DMS153 (cell line): ENCODE data around the gene CD47.

ENCODE experiments used
- DNase-seq: peaks from one replicate; lab custom pipeline; 2025; lab: John Stamatoyannopoulos, UW

The CD47 gene

DNA sequence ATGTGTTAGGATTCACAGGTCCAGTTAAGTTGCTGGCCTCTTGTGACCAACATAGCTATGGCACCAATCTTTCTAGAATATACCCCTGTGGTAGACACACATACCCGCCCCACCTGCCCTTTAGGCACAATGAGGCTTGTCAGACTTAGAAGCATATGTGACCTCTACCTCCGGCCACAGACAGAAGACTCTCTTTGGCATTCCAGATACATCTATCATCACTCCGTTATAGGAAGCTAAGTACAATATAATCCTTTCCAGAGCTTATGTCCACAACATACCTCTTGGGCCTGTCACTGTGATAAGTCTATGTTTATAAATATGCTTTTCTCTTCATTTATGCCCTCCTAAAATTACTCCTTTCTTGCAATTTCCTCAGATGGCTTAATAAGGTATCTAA, 39.8 kb downstream of the CD47 start:
- no peak for DNase-seq

DNA sequence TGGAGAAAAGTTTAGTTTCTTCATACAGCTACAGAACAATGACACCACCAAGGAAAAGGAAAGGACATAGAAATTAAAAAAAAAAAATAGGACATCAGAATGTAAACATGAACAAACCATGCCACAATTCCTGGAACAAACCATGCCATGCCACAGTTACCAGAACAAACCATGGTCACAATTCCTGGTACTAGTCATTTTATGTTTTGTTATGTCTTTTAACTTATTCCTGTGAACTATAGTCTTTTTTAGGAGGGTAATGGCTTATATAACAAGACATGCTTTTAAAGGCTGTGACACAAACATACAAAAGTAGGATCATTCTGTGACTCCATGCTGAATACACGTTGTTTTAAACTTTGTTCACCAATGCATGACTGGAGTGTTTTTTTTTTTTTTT, 42.8 kb downstream of the CD47 start:
- DNase-seq, result no peak

DNA sequence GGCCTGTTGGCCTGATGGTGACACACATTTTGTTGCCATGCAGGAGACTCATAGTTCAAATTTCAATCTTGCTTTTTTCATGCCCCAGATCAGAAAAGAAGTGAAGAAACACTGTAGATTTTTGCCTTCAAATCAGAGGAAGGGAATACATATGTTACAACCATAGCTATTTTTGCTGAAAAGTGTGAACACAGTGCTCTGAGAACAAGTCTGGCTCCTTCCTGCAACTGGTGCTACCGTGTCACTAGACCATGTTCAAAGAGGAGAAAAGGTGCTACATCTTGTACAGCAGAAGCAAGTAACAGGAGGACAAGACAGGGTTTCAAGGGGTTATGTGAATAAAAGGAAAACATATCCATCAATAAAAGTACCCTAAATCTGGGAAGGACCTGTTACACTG, 44.6 kb downstream of the CD47 start:
- DNase-seq, result no peak

DNA sequence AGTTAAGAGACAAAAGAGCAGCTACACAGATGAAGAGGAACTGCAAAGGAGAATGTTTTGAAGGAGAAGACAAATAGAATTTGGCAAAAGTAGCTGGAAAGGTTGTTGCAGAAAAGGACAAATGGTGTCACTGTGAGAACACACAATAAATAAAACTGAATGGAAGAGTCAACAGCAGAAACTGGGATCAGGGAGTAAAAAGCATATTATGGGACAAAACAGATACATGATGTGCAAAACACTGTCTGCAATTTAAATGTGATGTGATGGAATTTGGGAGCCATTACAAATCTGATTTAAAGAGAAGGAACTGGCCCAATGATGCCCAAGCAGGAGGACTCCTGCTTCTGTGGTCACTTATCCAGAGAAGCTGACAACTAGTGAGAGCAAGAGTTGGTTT, 46.1 kb downstream of the CD47 start:
- DNase-seq, result no peak

DNA sequence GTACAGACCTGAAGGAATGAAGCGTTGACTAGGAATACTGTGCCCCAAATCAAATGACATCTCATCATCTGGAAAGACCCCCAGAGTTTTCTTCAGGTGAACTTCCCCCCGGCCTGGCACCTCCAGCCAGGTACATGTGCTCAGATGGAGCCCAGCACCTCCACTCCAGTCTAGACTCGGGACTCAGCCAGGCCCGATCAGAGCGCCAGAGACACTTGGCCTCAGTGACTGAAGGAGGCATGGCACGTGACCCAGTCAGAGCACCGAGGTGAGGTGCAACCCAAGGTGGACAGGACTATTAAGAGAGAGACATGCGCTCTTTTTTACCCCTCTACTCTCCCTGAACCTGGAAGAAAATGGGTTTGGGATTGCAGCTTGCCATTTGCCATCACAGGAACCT, 48.5 kb downstream of the CD47 start:
- DNase-seq, result no peak

DNA sequence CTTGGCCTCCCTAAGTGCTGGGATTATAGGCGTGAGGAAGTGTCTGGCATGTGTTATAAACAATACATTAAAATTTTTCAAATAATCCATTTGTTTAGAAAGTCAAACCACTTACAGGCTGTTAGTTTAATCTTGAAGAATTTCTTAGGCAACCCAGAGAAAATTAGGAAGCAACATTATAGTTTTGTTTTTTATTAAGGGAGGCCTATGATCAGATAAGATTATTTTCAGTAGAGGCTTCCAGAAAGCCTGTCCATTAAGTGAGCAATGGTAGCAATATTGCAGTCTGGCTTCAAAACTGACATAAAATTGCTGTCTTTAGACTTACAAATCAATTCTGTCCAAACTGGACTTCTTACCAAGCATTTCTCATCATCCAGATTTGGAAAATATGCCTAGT, 49.6 kb downstream of the CD47 start:
- no peak for DNase-seq

DNA sequence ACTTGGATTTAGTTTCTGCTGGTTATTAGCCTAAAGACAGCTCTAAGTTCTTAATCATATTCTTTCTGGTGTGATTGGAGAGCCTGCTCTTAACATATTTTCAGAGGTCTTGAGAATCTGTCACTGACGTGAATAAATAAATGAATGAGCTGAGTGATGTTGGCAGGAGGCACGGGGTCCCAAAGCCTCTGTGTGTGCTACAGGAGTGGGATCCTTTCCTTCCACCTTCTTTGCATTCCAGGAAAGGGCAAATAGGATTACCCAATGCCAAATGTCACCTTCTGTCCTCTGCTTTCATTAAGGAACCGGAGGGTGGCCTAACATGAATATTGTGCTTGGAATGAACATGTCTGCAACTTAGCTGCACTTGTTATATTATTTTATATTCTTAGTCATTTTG, 53.1 kb downstream of the CD47 start:
- no peak for DNase-seq

DNA sequence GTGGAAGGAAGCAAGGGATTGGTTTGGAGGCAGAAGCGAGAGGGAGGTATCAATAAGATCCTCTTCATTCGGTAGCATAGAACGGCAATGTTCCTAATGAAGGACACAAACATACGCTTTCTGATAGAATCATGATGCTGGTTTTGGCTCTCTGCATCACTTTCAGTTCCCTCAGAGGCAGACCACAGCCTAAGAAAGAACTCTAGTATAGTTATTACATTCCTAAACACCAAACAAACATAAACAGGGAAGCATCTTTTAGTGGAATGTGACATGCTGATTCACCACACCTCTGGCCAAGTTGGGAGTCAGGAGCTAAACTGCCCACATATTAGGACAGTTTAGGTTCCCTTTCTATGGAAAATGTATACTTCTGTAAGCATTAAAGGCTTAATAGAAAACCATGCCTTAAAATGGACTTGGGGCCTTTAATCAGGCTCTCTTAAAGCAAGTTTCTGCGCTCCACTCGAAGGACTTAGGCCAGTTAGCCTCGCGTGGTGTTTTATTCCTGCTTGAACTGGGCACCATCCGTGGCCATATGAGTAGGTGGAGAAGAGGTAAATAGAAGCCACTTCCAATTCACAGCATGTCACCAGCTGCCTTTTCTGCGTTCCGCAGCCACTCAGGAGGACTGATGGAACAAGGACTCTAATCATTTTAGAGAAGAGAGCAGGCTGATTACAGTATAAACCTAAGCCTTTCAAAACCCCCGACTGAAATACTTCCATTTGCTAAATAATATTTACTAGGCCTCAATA, 53.7 kb downstream of the CD47 start:
- no peak for DNase-seq

DNA sequence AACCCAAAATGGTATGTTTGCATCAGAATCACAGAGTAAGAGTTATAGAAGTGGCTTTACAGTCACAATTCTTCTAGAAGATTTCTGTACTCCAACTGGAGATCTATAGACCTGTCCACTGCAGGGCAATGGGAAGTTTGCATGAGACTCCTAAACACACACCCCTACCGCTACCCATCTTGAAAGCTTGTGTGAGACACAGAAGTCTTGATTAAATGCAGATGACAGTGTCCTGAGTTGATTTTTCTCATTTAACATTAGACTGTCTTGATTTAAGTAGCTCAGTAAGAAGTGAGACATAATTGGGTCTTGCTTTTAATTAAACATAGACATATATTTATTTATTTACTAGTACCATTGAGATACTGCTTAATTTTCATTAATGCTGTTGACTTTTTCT, 54.4 kb downstream of the CD47 start:
- DNase-seq, result no peak

DNA sequence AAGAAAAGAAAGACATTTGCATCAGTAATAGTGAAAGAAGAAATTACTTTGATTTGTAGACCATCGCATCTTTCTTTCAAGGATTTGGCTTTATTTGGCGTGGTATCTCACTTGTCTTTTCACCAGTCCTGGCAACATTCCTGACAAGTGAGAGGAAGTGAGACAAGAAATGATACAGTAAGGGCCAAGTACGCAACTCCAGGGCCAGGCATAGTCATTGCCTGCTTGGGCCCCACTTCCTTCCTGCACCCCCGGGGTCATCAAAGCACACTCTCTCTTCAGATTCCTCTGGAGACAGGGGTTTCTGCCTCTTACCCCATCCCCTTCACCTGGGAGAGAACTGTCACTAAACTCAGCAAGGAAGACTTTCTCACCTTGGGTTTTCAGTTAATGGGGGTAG, 55.1 kb downstream of the CD47 start:
- DNase-seq, result no peak

DNA sequence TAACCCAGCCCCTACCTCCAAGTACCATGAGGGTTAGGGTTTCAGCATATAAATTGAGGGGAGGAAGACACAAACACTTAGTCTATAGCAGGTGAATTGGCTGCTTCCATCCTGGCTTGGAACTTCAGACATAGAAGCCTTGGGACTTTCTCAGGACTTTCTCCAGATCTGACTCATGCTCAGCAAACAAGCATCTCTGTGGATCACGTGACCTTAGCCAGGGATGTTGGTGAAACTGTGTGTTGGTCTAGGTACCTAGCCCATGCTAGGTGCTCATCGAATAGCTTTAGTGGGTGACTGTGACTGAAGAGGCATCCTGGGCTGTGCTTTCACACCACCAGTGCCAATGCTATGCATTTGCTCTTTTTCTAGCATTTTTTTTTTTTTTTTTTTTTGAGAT, 58.9 kb downstream of the CD47 start:
- no peak for DNase-seq

DNA sequence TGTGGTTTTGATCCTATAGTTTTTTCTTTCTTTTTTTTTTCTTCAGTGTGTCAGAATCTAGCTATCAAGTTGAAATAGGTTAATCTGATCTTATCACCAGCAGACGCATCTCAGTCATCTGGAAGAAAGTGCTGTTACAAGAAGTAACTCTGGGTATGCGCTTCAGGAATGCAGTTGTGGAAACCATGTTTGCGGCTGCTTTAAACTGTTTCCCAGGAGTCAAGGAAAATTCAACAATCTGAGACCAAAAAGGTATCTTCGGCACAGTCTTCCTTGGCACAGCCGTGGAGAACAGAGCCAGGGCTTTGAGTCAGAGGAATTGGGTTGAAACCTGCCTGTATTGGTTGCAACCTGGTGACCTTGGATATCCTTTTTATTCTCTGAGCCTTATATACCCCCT, 59.9 kb downstream of the CD47 start:
- no peak for DNase-seq

DNA sequence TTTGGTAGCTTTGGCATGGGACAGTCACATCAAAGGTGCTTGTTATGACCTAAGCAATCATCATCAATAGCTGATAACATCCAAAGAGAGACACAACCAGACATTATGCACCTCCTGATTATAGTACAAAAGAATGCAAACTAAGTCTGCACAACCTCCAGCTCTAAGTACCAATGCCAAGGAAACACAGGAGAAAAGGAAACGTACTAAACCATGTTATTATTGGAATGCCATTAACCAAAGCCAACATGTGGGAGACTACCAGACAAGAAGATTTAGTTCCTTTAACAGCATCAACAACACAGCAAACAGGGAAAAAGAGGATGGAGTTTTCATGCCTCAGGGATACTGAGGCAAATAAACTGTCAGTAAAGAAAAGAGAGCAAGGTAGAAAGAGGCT, 61.4 kb downstream of the CD47 start:
- DNase-seq, result no peak

DNA sequence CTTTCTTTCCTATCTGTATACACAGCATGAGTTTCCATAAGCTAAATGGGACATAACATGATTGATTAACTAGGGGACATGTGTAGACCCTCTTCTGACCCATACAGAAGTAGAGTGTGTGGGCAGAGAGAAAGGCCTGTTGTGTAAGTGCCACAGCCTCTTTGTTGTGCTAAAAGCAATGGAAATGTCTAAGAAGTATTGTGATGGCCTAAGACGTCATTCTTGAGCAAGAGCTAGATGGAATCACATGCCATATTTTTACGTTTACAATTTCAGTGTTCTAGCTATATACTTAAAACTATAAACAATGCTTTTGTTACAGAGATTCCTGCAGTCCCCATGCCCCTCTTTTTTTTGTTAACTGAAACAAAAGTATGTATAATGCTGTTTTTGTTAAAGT, 61.9 kb downstream of the CD47 start:
- DNase-seq, result no peak

DNA sequence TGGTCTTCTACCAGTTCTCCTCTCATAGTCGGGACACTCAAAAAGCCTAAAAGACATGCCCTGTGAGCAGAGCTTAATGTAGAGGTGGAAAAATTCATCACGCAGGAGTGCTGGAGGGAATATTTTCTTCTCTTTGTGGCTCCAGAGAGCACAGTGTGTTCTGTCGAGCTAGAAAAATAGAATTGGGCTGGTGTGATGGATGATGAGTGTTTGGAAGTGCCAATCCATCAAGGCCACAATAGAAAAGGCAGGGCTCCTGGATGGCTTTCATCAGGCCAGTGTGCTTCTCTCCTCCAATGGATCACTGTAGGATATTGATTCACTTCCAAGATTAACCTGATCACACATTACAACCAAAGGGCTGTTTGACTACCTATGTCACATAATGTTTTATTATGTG, 65.7 kb downstream of the CD47 start:
- DNase-seq, result no peak

DNA sequence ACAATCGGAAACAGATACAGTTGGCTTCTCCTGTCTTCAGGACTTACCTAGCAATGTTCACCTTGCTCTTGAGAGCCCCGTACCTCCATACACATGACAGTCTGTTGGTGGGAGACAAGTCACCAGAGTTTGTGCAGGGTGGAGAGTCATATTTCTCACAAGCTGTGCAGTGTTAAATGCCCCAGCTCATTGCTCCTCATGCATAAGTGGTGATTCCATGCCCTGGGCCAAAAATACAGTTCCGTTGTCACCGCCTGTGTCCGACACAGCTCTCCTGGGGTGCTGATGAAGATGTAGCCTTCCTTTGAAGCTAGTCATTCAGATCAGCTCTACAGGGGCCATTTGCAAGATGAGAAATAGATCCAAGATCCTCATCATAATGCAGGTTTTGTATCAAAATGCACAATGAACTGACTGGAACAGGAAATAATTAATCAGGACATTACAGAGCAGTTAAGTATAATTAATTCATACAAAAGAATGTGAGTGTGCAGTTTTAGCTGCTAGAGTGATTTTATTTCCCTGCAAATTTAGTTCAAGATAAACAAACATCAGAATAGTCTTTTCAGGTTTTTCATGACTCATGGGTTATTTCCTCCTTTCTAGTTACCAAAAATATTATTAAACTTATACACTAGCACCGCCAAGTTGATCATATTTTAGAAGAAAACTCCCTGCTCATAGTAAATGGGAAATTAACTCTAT, 66.5 kb downstream of the CD47 start:
- DNase-seq, result no peak

DNA sequence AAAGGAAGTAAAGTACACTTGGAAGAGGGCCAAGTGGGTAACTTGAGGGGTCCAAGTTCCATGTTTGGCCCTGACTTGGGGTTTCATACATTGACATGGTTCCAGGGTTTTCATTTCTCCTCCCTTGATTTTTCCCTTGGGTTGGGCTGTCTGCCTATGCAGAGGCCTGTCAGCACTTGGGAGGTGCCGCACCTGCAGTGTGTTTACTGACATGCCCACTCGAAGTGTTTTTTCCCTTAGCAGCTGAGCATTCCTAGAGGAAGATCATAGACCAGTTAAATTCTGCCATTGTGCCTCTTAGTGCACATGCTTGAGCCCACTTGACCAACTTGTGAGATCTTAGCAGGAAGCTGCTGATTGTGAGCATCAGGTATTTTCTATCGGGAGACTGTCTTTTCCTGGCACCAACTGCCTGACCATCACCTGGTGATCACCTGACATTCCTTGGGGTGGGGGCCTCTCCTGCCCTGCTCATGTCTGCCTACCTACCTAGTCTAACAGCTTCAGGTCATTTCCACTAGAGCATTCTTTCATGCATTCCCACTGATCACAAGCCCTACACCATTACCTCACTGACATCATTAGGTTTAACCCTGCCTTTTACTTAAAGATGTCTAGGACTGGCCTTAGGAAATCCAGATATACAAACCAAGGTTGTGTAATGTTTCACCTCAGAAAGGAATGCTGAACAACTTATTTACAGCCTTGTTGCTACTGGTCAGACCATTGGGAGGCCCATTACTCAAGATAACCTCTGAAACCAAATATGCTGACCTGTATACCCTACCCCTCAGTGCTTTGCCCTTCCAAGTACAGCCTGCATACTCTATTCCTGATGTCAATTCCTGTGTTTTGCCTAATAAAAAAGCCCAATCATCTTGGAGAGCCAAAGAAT, 68.3 kb downstream of the CD47 start:
- DNase-seq, result no peak

DNA sequence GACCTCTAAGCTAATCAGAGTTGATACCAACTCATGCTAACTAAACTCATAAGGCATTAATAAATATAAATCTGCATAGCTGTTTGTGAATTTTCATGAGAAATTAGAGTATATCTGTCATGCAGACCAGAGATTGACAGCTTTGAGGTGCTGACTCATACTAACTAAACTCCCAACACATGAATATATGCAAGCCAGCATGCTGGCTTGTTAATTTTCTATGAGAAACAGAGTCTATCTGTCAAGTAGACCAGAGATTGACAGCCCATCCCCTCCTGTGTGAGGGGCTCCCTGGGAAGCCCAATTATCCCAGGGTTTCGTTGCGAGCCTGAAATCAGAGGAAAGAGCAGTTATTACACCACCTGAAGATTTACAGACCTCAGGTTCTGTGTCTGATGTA, 69.3 kb downstream of the CD47 start:
- DNase-seq, result no peak

DNA sequence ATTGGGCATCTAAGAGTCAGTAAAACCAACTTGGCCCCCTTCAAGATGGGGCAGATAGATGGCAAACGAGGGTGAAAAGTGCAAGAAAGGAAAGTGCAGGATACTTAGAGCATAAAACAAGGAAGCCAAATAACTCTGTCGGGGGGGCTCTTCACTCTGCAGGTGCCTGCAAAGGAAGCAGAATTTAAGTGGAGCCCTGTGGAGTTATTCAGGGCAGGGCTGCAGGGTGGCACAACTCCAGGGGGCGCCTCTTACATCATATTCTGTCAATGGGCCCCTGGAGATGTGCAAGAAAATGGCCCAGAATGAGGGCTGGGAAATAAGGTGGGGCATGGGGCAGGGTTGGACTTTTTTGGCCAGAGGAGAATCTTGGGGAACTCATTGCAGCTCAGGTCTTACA, 69.7 kb downstream of the CD47 start:
- DNase-seq, result no peak

DNA sequence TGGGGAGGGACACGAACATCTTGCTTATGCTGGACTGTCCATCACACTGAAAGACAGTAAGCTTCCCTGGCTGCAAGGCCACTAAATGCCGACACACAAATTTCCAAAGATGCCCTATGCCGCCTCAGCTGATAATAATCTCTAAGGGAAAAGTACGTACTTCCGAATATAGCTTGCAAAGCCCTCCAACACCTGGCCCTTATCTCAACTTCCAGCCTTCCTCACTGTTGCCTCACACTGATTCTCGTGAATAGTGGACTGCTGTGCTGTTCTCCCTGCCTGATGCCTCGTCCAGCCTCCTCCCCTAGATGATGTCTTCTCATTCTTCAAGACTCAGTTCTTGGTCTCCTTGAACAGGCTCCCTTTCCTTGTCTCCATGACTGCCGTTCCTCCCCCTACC, 72.3 kb downstream of the CD47 start:
- no peak for DNase-seq

DNA sequence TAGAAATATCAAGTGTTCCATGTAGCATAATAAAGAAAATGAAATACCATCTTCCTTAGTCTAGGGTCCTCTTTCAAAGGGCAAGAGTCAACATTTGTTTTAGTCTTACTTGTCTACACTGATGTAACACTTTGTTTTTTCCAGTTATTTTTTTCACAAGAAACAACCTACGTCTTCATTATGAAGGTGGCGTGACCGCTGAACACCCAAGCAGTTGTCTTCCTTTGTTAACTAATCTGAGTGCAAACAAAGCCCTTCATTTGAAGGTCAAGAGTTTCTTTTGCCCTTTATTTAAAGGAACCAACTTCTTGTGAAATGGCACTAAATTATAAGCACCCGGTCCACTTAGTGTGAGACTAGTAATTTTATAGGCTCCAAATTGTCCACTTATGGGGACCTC, 73.2 kb downstream of the CD47 start:
- DNase-seq, result no peak

DNA sequence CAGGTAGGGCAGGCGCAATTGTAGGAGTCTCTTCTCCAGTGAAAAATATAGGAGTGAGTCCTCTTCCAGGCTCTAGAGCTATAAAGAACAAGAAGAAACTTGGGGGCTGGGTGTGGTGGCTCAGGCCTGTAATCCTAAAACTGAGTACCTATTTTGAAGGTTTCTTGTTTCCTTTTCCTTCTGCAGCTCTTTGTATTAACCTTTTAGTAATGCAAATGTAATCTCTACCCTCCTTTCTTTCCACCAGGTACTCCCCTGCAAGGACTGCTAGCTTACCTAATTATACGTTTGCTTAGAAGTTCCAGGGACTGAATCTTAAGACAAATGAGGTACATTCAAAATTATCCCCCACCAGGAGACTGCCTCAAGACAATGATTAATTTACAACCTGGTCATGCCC, 75.9 kb downstream of the CD47 start:
- DNase-seq, result no peak
